Measurements from ENCODE around the gene IL1RAPL2.

DNA sequence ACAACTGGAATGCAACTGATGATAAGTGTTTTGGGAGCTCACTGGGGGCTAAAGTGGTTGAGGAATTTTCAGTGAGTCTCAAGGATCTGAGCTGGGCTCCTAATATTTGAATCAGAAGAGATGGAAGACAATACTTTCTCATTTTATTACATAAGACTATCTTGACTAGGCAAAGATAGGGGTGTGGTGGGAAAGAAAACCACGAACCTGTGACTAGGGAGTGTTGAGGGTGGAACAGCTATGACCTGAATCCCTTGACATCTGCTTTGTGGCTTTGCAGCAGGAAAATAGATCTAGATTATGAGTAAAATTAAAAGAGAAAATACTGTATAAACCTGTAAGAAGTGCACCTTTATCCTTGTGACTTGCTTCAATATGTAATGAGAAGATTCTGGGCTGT is 949.6 kb downstream of the IL1RAPL2 start:
- TF ChIP-seq CTCF (IDR thresholded peaks at IDR 0.05; ENCODE audit: low read depth, low read length) = no peak
- no peak for TF ChIP-seq EZH2phosphoT487 (IDR thresholded peaks at IDR 0.05; ENCODE audit: low read depth)

Data from OCI-LY3 (cell line).